Trophoblast cell (in vitro differentiated cells and primary cell): ENCODE measurements around the gene FAM151A.
"Not testable (repeated sequence)": the region's sequence is repeated elsewhere in the genome, so short reads cannot be mapped to it uniquely, and the experiment has no call there.

Experiments
- DNase-seq, 2 donors: peaks; one replicate each; pipeline ENCODE4 v3.0.0-alpha.2; 2016
- H2AFZ ChIP-seq: 2 replicates; pipeline ENCODE4 v1.6.1; 2013; ENCODE audit warnings: low read length, moderate library complexity, mild to moderate bottlenecking; ENCODE audit not compliant: insufficient read depth, poor library complexity
- H2AK5ac ChIP-seq: 2 replicates; pipeline ENCODE4 v1.6.1; 2013; ENCODE audit warnings: mild to moderate bottlenecking, low read length
- H2BK120ac ChIP-seq: 2 replicates; pipeline ENCODE4 v1.6.1; 2013; ENCODE audit warnings: low read length, mild to moderate bottlenecking, moderate library complexity; ENCODE audit not compliant: insufficient read depth, poor library complexity
- H2BK12ac ChIP-seq: 2 replicates; pipeline ENCODE4 v1.6.1; 2013; ENCODE audit warnings: mild to moderate bottlenecking, low read length, moderate library complexity
- H2BK5ac ChIP-seq: 2 replicates; pipeline ENCODE4 v1.6.1; 2013; ENCODE audit warnings: low read length, low read depth, moderate library complexity, mild to moderate bottlenecking; ENCODE audit not compliant: poor library complexity
- H3K14ac ChIP-seq: 2 replicates; pipeline ENCODE4 v1.6.1; 2013; ENCODE audit warnings: mild to moderate bottlenecking, low read length
- H3K18ac ChIP-seq: 2 replicates; pipeline ENCODE4 v1.6.1; 2013; ENCODE audit warnings: mild to moderate bottlenecking, low read length
- H3K23ac ChIP-seq: 2 replicates; pipeline ENCODE4 v1.6.1; 2013; ENCODE audit warnings: low read length
- H3K27ac ChIP-seq: 2 replicates; pipeline ENCODE4 v1.5.1; 2013; ENCODE audit warnings: low read depth, mild to moderate bottlenecking, inconsistent platforms, low read length, moderate library complexity
- H3K27me3 ChIP-seq: 2 replicates; pipeline ENCODE4 v1.6.1; 2013; ENCODE audit warnings: inconsistent platforms, mild to moderate bottlenecking, low read length, moderate library complexity; ENCODE audit not compliant: insufficient read depth
- H3K36me3 ChIP-seq, 2 experiments: 1 replicate in 1 of 2; 2 replicates in 1 of 2; pipeline ENCODE4 v1.6.1; 2013; ENCODE audit warnings: low read length in 2 of 2, mild to moderate bottlenecking in 2 of 2, moderate library complexity in 1 of 2; ENCODE audit not compliant: insufficient read depth in 2 of 2, control insufficient read depth in 1 of 2
- H3K4ac ChIP-seq: 2 replicates; pipeline ENCODE4 v1.6.1; 2013; ENCODE audit warnings: low read depth, mild to moderate bottlenecking, low read length, moderate library complexity
- H3K4me1 ChIP-seq, 2 experiments: 1 replicate in 1 of 2; 2 replicates in 1 of 2; pipeline ENCODE4 v1.6.1; 2013; ENCODE audit warnings: low read length in 2 of 2, mild to moderate bottlenecking in 2 of 2, moderate library complexity in 1 of 2; ENCODE audit not compliant: insufficient read depth in 2 of 2, control insufficient read depth in 1 of 2
- H3K4me2 ChIP-seq: 2 replicates; pipeline ENCODE4 v1.6.1; 2013; ENCODE audit warnings: inconsistent platforms, mild to moderate bottlenecking, low read length, moderate library complexity
- H3K4me3 ChIP-seq: 2 replicates; pipeline ENCODE4 v1.5.1; 2013; ENCODE audit warnings: mild to moderate bottlenecking, low read depth, low read length, inconsistent platforms
- H3K79me1 ChIP-seq: one replicate; pipeline ENCODE4 v1.6.1; 2013; ENCODE audit warnings: low read length
- H3K79me2 ChIP-seq: 2 replicates; pipeline ENCODE4 v1.6.1; 2013; ENCODE audit warnings: low read length, mild to moderate bottlenecking; ENCODE audit not compliant: control insufficient read depth, insufficient read depth, poor library complexity
- H3K9ac ChIP-seq: 2 replicates; pipeline ENCODE4 v1.6.1; 2013; ENCODE audit warnings: mild to moderate bottlenecking, low read length
- H3K9me3 ChIP-seq: 2 replicates; pipeline ENCODE4 v1.6.1; 2013; ENCODE audit warnings: low read depth, mild to moderate bottlenecking, control low read depth, inconsistent platforms, low read length; ENCODE audit not compliant: insufficient read depth
- H4K12ac ChIP-seq: 2 replicates; pipeline ENCODE4 v1.6.1; 2013; ENCODE audit warnings: low read depth, mild to moderate bottlenecking, low read length, moderate library complexity
- H4K8ac ChIP-seq: 2 replicates; pipeline ENCODE4 v1.6.1; 2013; ENCODE audit warnings: low read depth, mild to moderate bottlenecking, low read length, moderate library complexity
- H4K91ac ChIP-seq: one replicate; pipeline ENCODE4 v1.6.1; 2013; ENCODE audit warnings: low read depth, mild to moderate bottlenecking, low read length, moderate library complexity
- WGBS: extraction: QIAGEN DNeasy Blood & Tissue Kit; methylation state at CpG from one replicate; pipeline ENCODE4 v1.1.7; 2013; ENCODE audit warnings: missing lambda C conversion rate; ENCODE audit not compliant: insufficient read length, insufficient coverage; ENCODE audit errors: extremely low coverage; 5-methylcytosine and 5-hydroxymethylcytosine counted together

The FAM151A gene

DNA sequence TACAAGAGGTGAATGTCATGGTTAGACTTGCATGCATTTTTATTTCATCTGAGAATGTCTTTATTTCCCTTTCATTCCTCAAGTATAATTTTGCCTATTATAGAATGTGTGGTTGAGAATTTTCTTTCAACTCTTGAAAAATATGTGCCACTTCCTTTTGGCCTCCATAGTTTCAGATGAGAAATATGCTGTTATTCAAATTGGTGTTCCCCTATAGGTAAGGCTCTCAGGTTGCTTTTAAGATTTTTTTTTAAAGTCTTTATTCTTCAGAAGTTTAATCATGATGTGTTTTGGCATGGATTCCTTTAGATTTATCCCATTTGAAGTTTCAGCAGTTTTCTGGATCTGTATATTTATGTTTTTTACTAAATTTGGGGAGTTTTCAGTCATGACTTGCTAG, 20.4 kb upstream of the FAM151A start:
- Histone ChIP-seq H3K36me3 (no peaks in the 10 kb centered on the region), H3K18ac (no peak overlapping the region), H3K14ac (no peak overlapping the region), H3K27me3 (no peaks in the 10 kb centered on the region), H2BK120ac (no peak overlapping the region), H3K9me3 (peaks cover 3% of the 10 kb centered on the region), H3K23ac (no peak overlapping the region), H4K12ac (no peak overlapping the region), H3K4ac (no peak overlapping the region), H4K91ac (no peak overlapping the region), H3K27ac (no peak overlapping the region), H3K79me2 (no peaks in the 10 kb centered on the region), H3K4me3 (no peak overlapping the region), H3K9ac (no peak overlapping the region), H3K79me1 (no peaks in the 10 kb centered on the region), H3K4me2 (no peak overlapping the region), H2AK5ac (no peak overlapping the region), H3K4me1 (peaks cover 2% of the 10 kb centered on the region in 2 experiments), H2BK5ac (no peak overlapping the region), H4K8ac (no peak overlapping the region), H2AFZ (no peak overlapping the region), H2BK12ac (no peak overlapping the region)
- DNase-seq: no peak

DNA sequence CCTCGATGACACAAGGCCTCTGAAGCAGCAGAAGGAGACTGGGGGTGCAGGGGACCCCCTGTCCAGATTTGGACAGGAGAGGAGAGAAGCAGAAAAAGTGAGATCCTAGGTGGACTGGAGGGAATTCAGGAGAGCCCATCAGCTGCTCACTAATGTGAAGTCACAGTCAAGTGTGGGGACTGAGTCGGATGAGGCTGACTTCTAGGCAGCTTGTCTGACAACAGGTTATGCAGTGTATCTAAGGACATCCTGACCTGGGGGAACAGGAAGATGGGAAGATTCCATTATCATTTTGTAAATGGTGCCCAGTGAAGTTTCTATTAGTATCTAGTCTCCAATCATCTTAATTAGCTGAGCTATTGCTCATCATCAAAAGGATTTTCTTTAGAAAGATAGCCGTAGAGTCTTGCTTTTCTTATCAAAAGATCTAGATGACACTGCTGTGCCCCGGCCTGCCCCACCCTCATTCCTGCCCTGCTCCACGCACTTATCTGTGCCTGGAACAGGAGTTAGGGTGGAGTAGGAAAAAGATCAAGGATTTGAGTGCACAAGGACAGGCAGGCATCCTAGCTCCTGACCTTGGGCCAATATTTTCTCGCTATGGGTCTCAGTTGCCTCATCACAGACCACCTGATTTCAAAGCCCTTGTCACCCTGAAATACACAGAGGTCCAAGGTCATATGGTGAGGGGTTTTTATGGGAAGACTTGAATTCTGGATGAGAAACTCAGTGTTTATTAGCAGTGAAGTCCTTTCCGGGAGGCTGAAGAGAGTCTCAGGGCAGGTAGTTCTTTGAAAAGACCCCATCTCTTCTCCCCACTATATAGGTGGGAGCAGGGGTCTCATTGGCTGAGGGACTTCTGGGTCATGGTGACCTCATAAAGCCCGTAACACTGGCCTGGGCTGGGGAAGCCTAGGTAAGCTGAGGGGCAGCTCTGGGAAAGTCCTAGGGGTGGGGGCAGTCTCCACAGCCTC, 17.8 kb upstream of the FAM151A start, which contains the start of gene MROH7:
Gene MROH7 (plus strand): TSS at position 924 of the 974 bp plus-strand sequence. CDS start 11,141 bp downstream, outside the sequence.
- Histone ChIP-seq H3K14ac (no peak within 1 kb of the TSS), H4K8ac (no peak within 1 kb of the TSS), H3K36me3 (no peaks in the 10 kb centered on the region), H3K4me3 (no peak within 1 kb of the TSS), H2AFZ (no peak within 1 kb of the TSS), H3K9ac (no peak within 1 kb of the TSS), H4K91ac (no peak within 1 kb of the TSS), H3K23ac (no peak within 1 kb of the TSS), H3K4me2 (no peak within 1 kb of the TSS), H3K79me2 (no peaks in the 10 kb centered on the region), H2BK5ac (no peak within 1 kb of the TSS), H3K9me3 (peaks cover 3% of the 10 kb centered on the region), H2BK12ac (no peak within 1 kb of the TSS), H3K27me3 (no peaks in the 10 kb centered on the region), H2AK5ac (no peak within 1 kb of the TSS), H3K18ac (no peak within 1 kb of the TSS), H2BK120ac (no peak within 1 kb of the TSS), H4K12ac (no peak within 1 kb of the TSS), H3K27ac (no peak within 1 kb of the TSS), H3K4me1 (peaks cover 2% of the 10 kb centered on the region in 2 experiments), H3K4ac (no peak within 1 kb of the TSS), H3K79me1 (no peaks in the 10 kb centered on the region)
- DNase-seq: peak in 1 of 2 donors; percentile 28
- no CpG with 5 or more reads among the region's 8 CpGs for WGBS

DNA sequence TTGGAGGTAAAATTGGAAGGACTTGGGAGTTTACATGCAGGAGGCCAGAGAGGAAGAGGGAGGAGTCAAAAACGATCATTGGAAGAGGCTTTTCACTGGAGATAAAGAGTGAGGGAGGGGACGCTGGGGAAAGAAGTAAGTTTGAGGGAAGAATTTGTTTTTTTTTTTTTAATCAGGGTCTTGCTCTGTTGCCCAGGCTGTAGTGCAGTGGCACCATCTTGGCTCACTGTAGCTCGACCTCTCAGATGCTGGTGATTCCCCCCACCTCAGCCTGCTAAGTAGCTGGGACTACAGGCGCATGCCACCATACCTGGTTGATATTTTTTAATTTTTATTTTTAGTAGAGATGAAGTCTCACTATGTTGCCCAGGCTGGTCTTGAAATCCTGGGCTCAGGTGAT, 17.0 kb upstream of the FAM151A start:
- no peaks in the 10 kb centered on the region for H3K79me2 ChIP-seq
- no peak overlapping the region for H2BK120ac ChIP-seq
- H2BK5ac ChIP-seq: no peak overlapping the region
- H2BK12ac ChIP-seq: no peak overlapping the region
- no peak overlapping the region for H3K27ac ChIP-seq
- no peak overlapping the region for H3K14ac ChIP-seq
- no peak overlapping the region for H3K18ac ChIP-seq
- H2AK5ac ChIP-seq: no peak overlapping the region
- H3K23ac ChIP-seq: no peak overlapping the region
- H3K4ac ChIP-seq: no peak overlapping the region
- H3K4me2 ChIP-seq: no peak overlapping the region
- DNase-seq: no peak
- no peak overlapping the region for H3K4me3 ChIP-seq
- H4K12ac ChIP-seq: no peak overlapping the region
- H3K4me1 ChIP-seq: peaks cover 2% of the 10 kb centered on the region in 2 experiments
- no peak overlapping the region for H4K91ac ChIP-seq
- H3K9ac ChIP-seq: no peak overlapping the region
- H4K8ac ChIP-seq: no peak overlapping the region
- no peaks in the 10 kb centered on the region for H3K27me3 ChIP-seq
- H2AFZ ChIP-seq: no peak overlapping the region
- H3K79me1 ChIP-seq: no peaks in the 10 kb centered on the region
- no peaks in the 10 kb centered on the region for H3K36me3 ChIP-seq
- WGBS: no CpG with 5 or more reads among the region's 4 CpGs
- peaks cover 3% of the 10 kb centered on the region for H3K9me3 ChIP-seq

DNA sequence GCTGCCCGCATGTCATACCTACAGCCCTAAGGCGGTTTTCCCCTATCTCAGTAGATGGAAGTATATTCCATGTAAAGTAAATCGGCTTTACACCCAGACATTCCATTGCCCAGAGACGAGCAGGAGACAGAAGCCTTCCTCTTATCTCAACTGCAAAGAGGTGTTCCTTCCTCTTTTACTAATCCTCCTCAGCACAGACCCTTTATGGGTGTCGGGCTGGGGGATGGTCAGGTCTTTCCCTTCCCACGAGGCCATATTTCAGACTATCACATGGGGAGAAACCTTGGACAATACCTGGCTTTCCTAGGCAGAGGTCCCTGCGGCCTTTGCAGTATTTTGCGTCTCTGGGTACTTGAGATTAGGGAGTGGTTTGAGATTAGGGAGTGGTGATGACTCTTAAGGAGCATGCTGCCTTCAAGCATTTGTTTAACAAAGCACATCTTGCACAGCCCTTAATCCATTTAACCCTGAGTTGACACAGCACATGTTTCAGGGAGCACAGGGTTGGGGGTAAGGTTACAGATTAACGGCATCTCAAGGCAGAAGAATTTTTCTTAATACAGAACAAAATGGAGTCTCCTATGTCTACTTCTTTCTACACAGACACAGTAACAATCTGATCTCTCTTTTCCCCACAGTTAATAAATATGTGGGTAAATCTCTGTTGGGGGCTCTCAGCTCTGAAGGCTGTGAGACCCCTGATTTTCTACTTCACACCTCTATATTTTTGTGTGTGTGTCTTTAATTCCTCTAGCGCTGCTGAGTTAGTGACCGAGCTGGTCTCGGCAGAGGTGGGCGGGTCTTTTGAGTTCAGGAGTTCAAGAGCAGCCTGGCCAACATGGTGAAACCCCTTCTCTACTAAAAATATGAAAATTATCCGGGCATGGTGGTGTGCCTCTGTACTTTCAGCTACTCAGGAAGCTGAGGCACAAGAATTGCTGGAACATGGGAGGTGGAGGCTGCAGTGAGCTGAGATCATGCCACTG, 13.4 kb upstream of the FAM151A start:
- H3K36me3 ChIP-seq, H4K12ac ChIP-seq, H2AK5ac ChIP-seq, H3K4me2 ChIP-seq, H3K23ac ChIP-seq, H3K18ac ChIP-seq, H3K4ac ChIP-seq, H3K9me3 ChIP-seq, H3K27me3 ChIP-seq, H4K8ac ChIP-seq, H3K14ac ChIP-seq, H3K9ac ChIP-seq, H3K79me2 ChIP-seq, H2BK12ac ChIP-seq, H3K4me3 ChIP-seq, H3K4me1 ChIP-seq, H4K91ac ChIP-seq, H3K79me1 ChIP-seq, H3K27ac ChIP-seq, H2AFZ ChIP-seq, H2BK120ac ChIP-seq, H2BK5ac ChIP-seq: not testable (repeated sequence)
- no CpG with 5 or more reads among the region's 14 CpGs for WGBS
- peak; percentile 30 to 63 for DNase-seq
